NCI-H526 (cell line): ENCODE results near the gene SOX30.
"Not testable (repeated sequence)": the region's sequence is repeated elsewhere in the genome, so short reads cannot be mapped to it uniquely, and the experiment has no call there.

Source experiments
- DNase-seq, 2 experiments: peaks; one replicate each; lab custom pipeline; 2025; lab: John Stamatoyannopoulos, UW

The SOX30 gene

GRCh38 chr5:157652377-157652692 is at the start of gene SOX30:
Gene SOX30, minus strand, starts transcription at chr5:157652438. Its CDS starts 360 bp downstream, at chr5:157652078.
- no peak for DNase-seq

GRCh38 chr5:157698674-157699073 is 46.4 kb upstream of the SOX30 start:
- peak in 1 of 2 experiments; percentile 3 for DNase-seq

GRCh38 chr5:157696154-157696553 is 43.9 kb upstream of the SOX30 start:
- DNase-seq = not testable (repeated sequence)

GRCh38 chr5:157693816-157694215 is 41.6 kb upstream of the SOX30 start:
- DNase-seq = not testable (repeated sequence)

- DNase-seq = no peak
These were observed 38.6 kb upstream of the SOX30 start for GRCh38 chr5:157690690-157691433.

GRCh38 chr5:157689942-157690689 is 37.9 kb upstream of the SOX30 start:
- no peak for DNase-seq

- DNase-seq = no peak
These were observed 34.9 kb upstream of the SOX30 start for GRCh38 chr5:157687198-157687554.

GRCh38 chr5:157686276-157687197 is 34.3 kb upstream of the SOX30 start:
- DNase-seq = not testable (repeated sequence)

GRCh38 chr5:157682257-157682656 is 30.0 kb upstream of the SOX30 start:
- no peak for DNase-seq

- DNase-seq = no peak
These were observed 28.8 kb upstream of the SOX30 start for GRCh38 chr5:157681048-157681447.

- no peak for DNase-seq
These were observed 28.0 kb upstream of the SOX30 start for GRCh38 chr5:157680239-157680638.

- no peak for DNase-seq
These were observed 27.6 kb upstream of the SOX30 start for GRCh38 chr5:157679801-157680200.

- DNase-seq = no peak
These were observed 25.7 kb upstream of the SOX30 start for GRCh38 chr5:157677931-157678330.

- not testable (repeated sequence) for DNase-seq
These were observed 22.1 kb upstream of the SOX30 start for GRCh38 chr5:157674351-157674750.

GRCh38 chr5:157672976-157673375 is 20.7 kb upstream of the SOX30 start:
- DNase-seq = no peak

GRCh38 chr5:157671592-157672330 is 19.5 kb upstream of the SOX30 start:
- no peak for DNase-seq

GRCh38 chr5:157670662-157671591 is 18.7 kb upstream of the SOX30 start, which contains the start of gene C5orf52:
Gene C5orf52, plus strand, starts transcription at chr5:157671533. Its CDS starts 82 bp downstream, at chr5:157671615.
- DNase-seq = peak in 1 of 2 experiments; percentile 54

GRCh38 chr5:157669701-157670097 is 17.5 kb upstream of the SOX30 start:
- peak in 1 of 2 experiments; percentile 17 for DNase-seq

GRCh38 chr5:157668356-157668755 is 16.1 kb upstream of the SOX30 start:
- DNase-seq = no peak

GRCh38 chr5:157665467-157666070 is 13.3 kb upstream of the SOX30 start:
- no peak for DNase-seq
